Testis (tissue), 2 donors: ENCODE measurements around the gene GOLPH3L.

Experiments
- POLR2A ChIP-seq: fragments of 450-650 bp; IDR thresholded peaks from one replicate; pipeline ENCODE4 v1.6.1; 2017; ENCODE audit warnings: antibody characterized with exemption, mild to moderate bottlenecking, moderate library complexity
- TF ChIP-seq, protein P1 (sequence below), 3 experiments: fragments of 450-650 bp in 2 of 3; fragments of 200-600 bp in 1 of 3; sonication (generic) in 1 of 3; IDR thresholded peaks; one replicate each; pipeline ENCODE4 v1.5.1; 2016 to 2019; ENCODE audit warnings: antibody characterized with exemption in 3 of 3, mild to moderate bottlenecking in 2 of 3, moderate library complexity in 1 of 3

DNA sequence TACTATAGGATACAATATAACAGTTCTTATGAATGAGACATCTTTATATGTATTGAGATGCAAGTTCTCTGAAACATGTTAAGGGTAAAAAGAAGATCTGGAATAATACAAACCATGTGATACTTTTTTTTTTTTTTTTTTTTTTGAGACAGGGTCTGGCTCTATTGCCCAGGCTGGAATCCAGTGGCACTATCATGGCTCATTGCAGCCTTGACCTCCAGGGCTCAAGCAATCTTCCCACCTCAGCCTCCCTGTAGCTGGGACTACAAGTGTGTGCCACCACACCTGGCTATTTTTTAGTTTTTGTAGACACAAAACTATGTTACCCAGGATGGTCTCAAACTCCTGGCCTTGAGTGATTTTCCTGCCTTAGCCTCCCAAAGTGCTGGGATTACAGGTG is 95.4 kb downstream of the GOLPH3L start:
- TF ChIP-seq, protein P1, sequence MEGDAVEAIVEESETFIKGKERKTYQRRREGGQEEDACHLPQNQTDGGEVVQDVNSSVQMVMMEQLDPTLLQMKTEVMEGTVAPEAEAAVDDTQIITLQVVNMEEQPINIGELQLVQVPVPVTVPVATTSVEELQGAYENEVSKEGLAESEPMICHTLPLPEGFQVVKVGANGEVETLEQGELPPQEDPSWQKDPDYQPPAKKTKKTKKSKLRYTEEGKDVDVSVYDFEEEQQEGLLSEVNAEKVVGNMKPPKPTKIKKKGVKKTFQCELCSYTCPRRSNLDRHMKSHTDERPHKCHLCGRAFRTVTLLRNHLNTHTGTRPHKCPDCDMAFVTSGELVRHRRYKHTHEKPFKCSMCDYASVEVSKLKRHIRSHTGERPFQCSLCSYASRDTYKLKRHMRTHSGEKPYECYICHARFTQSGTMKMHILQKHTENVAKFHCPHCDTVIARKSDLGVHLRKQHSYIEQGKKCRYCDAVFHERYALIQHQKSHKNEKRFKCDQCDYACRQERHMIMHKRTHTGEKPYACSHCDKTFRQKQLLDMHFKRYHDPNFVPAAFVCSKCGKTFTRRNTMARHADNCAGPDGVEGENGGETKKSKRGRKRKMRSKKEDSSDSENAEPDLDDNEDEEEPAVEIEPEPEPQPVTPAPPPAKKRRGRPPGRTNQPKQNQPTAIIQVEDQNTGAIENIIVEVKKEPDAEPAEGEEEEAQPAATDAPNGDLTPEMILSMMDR (IDR thresholded peaks at IDR 0.05): no peak
- no peak for TF ChIP-seq POLR2A
